Keratinocyte (primary cell): ENCODE data around the gene ADGRG6.

Experiments
- EZH2 ChIP-seq: IDR thresholded peaks from one replicate; pipeline ENCODE4 v1.6.1; 2012; ENCODE audit warnings: inconsistent platforms, mild to moderate bottlenecking, low read length, moderate library complexity
- TF ChIP-seq, protein P1 (sequence below), 3 experiments: IDR thresholded peaks in 1 of 3; conservative IDR thresholded peaks in 1 of 3; optimal IDR thresholded peaks in 1 of 3; 2 replicates in 2 of 3; 3 replicates in 1 of 3; pipeline versions ENCODE3 to v1.5.1; 2011; ENCODE audit warnings: low read length in 3 of 3, mild to moderate bottlenecking in 3 of 3, moderate library complexity in 2 of 3, control low read depth in 1 of 3, inconsistent platforms in 1 of 3; ENCODE audit not compliant: insufficient read depth in 2 of 3; ENCODE audit errors: extremely low read depth in 1 of 3

DNA sequence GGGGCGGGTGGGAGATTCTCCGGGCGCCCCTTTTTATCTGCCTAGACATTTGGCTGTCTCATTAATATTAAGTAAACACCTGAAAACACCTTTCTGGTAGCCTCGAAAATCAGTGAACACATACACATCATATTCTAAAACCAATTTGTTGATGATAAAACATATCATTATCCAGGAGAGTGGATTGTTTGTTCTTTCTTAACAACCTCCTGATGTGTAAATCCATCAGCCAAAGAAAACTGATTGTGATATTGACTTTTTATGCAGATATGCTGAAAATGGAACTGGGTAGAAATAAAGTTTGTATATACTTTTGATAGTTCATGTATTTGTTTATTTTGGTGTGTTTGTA is 75.7 kb downstream of the ADGRG6 start:
- TF ChIP-seq, protein P1, sequence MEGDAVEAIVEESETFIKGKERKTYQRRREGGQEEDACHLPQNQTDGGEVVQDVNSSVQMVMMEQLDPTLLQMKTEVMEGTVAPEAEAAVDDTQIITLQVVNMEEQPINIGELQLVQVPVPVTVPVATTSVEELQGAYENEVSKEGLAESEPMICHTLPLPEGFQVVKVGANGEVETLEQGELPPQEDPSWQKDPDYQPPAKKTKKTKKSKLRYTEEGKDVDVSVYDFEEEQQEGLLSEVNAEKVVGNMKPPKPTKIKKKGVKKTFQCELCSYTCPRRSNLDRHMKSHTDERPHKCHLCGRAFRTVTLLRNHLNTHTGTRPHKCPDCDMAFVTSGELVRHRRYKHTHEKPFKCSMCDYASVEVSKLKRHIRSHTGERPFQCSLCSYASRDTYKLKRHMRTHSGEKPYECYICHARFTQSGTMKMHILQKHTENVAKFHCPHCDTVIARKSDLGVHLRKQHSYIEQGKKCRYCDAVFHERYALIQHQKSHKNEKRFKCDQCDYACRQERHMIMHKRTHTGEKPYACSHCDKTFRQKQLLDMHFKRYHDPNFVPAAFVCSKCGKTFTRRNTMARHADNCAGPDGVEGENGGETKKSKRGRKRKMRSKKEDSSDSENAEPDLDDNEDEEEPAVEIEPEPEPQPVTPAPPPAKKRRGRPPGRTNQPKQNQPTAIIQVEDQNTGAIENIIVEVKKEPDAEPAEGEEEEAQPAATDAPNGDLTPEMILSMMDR (optimal IDR thresholded peaks at IDR 0.05 in 1 of 3, IDR thresholded peaks at IDR 0.05 in 1 of 3, conservative IDR thresholded peaks at IDR 0.05 in 1 of 3; ENCODE audit: extremely low read depth in 1 of 3, insufficient read depth in 2 of 3, low read length in 3 of 3) = no peak
- no peak for TF ChIP-seq EZH2
